Adrenal gland (tissue), 5 donors: ENCODE results near the gene TNFRSF11A.

ENCODE experiments used
- POLR2A ChIP-seq, 2 donors: fragments of 450-650 bp; IDR thresholded peaks; one replicate each; pipeline ENCODE4 v1.6.1; 2017; ENCODE audit warnings: antibody characterized with exemption in 2 of 2, mild to moderate bottlenecking in 2 of 2, moderate library complexity in 1 of 2
- TF ChIP-seq, protein P1 (sequence below), 6 experiments: fragments of 450-650 bp in 4 of 6; fragments of 200-600 bp in 2 of 6; sonication (generic) in 1 of 6; IDR thresholded peaks; 1 replicate in 5 of 6; 2 replicates in 1 of 6; pipeline versions ENCODE4 v1.5.1 to v1.8.0; 2016 to 2021; ENCODE audit warnings: antibody characterized with exemption in 6 of 6, mild to moderate bottlenecking in 2 of 6, moderate library complexity in 1 of 6
- donor health status: DM: no; HTN: no; CAD: no.

DNA sequence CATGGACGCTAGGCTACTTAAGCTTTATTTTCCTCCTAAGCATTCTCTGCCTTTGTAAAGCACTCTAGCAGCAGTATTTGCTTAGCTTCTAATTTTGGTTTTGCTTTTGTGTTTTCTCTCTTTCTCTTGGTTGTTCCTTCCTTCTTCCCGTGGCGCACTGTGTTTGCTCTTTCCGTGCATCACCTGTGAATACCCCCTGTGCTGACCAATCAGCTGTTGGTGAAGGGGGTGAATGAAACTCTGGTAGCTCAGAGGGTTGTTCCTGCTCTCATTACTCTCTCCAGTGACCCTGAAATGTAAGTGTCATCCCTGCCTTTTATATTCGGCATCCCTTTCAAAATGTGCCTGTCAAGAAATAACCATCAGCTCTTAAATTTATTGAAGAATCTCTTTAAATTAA lies 45.5 kb upstream of the TNFRSF11A start:
- TF ChIP-seq, protein P1, sequence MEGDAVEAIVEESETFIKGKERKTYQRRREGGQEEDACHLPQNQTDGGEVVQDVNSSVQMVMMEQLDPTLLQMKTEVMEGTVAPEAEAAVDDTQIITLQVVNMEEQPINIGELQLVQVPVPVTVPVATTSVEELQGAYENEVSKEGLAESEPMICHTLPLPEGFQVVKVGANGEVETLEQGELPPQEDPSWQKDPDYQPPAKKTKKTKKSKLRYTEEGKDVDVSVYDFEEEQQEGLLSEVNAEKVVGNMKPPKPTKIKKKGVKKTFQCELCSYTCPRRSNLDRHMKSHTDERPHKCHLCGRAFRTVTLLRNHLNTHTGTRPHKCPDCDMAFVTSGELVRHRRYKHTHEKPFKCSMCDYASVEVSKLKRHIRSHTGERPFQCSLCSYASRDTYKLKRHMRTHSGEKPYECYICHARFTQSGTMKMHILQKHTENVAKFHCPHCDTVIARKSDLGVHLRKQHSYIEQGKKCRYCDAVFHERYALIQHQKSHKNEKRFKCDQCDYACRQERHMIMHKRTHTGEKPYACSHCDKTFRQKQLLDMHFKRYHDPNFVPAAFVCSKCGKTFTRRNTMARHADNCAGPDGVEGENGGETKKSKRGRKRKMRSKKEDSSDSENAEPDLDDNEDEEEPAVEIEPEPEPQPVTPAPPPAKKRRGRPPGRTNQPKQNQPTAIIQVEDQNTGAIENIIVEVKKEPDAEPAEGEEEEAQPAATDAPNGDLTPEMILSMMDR (IDR thresholded peaks at IDR 0.05), result no peak
- no peak for TF ChIP-seq POLR2A (IDR thresholded peaks at IDR 0.05)
